Activated CD8-positive, alpha-beta T cell treated with anti-CD3 and anti-CD28 coated beads for 36 hours (primary cell): Measurements from ENCODE around the gene CIZ1. TPM values are rescaled to one million over a fixed set of nuclear protein-coding genes. Genes with fewer than 3 reads are reported as not detected.

Source experiments
- ATAC-seq: fragments of 200-7000 bp; cut with Tn5 transposase; one replicate; pipeline ENCODE4 v1.10.0; 2021; ENCODE audit warnings: mild to moderate bottlenecking, moderate library complexity
- CTCF ChIA-PET: fragments of 350-600 bp; sonication (Branson Sonifier 250); formaldehyde crosslinking; loops from one replicate; lab custom pipeline; 2021; ENCODE audit warnings: antibody characterized with exemption; lab: Charles Lee
- POLR2A ChIA-PET: fragments of 350-600 bp; sonication (Branson Sonifier 250); formaldehyde crosslinking; loops from one replicate; lab custom pipeline; 2021; ENCODE audit warnings: antibody characterized with exemption; lab: Charles Lee
- DNase-seq: peaks from one replicate; pipeline ENCODE4 v3.0.0-alpha.2; 2020
- H3K27ac Mint-ChIP-seq: one replicate; pipeline ENCODE4 v1.8.0; 2021; ENCODE audit warnings: mild to moderate bottlenecking, mixed read lengths
- H3K27me3 Mint-ChIP-seq: one replicate; pipeline ENCODE4 v1.8.0; 2021; ENCODE audit warnings: mixed read lengths
- H3K36me3 Mint-ChIP-seq: one replicate; pipeline ENCODE4 v1.8.0; 2021; ENCODE audit warnings: low read depth, mixed read lengths
- H3K4me1 Mint-ChIP-seq: one replicate; pipeline ENCODE4 v1.8.0; 2021; ENCODE audit warnings: low read depth, mixed read lengths
- H3K4me3 Mint-ChIP-seq: one replicate; pipeline ENCODE4 v1.8.0; 2021; ENCODE audit warnings: mild to moderate bottlenecking, moderate library complexity, mixed read lengths
- H3K9me3 Mint-ChIP-seq: one replicate; pipeline ENCODE4 v1.8.0; 2021; ENCODE audit warnings: mixed read lengths
- intact Hi-C: fragments of 100-400 bp; cut with micrococcal nuclease; formaldehyde crosslinking; loops from one replicate; pipeline ENCODE4 v1.10.0; 2022
- total RNA-seq, 2 experiments: library from RNA; stranded (reverse); gene quantifications; one replicate each; pipeline ENCODE4 v1.2.3, GENCODE V29; 2021
- TF ChIP-seq, protein P1 (sequence below): fragments of 200-600 bp; IDR thresholded peaks from one replicate; pipeline ENCODE4 v1.8.0; 2022; ENCODE audit warnings: antibody characterized with exemption, mild to moderate bottlenecking

The CIZ1 gene
- total RNA-seq, 2 experiments from 2014 or later = 75.7 to 77.1 TPM

DNA sequence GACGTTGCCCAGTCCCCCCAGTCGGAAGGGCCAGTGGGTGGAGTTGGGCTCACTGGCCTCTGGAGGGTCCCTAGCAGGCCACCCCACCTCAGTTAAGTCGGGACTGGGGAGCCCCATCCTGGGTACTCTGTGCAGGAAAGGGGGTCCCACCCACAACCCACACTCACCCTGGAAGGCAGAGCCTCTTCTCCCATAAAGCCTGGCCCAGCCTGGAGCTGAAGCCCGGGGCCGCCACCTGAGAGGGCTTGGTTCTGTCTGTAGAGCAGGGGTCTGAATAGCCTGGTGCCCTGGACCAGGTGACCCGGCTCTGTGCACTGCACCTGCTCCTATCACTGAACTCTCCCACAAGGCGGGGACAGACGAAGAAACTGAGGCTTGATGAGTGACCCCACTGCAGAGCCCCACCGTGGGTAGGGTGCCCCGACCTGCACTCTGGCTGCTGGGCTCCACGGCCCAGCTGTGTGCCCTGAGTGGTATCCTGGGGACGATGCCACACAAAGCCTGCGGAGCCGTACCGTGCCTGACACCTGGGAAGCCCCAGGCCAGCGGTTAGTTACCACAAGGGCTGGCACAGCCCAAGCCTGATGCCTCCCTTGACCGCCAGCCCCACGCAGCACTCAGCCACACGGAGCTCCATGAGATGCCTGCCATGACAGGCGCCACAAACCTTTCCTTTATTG, 71.2 kb downstream of the CIZ1 start:
- POLR2A ChIA-PET = interaction anchor here (0.6 kb wide), 1 partner anchor 111 kb away, joined by 3 read pairs; no protein-coding TSS in a partner anchor
- no peaks in the 10 kb centered on the region for H3K9me3 Mint-ChIP-seq

DNA sequence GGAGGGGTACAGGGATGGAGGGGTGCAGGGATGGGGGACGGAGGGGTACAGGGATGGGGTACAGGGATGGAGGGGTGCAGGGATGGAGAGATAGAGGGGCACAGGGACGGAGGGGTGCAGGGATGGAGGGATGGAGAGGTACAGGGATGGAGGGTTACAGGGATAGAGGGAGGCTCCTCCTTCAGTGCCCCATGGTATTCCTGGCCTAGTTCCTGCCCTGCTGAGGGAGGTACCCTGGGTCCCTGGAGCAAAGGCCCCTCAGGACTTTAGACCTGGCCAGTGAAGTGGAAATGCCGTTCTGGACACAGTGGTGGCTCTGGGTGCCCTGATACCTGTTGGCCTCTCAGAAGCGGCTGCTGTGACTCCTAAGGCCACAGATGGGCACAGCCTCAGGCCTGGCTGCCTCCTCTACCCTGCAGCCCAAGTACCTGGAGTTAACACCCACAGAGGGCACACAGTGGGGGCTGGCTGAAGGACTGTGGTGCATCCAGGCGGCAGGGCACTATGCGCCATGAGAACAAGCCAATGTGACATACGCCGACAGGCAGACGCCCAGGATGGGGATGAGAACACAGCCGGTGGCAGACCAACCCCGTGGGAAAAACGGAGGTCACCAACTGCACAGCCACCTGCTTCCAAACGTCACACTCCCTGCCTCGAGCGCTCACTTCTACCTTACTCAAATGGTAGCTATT, 72.3 kb downstream of the CIZ1 start:
- no peak for ATAC-seq
- H3K36me3 Mint-ChIP-seq = peaks cover 9% of the 10 kb centered on the region
- no peaks in the 10 kb centered on the region for H3K9me3 Mint-ChIP-seq
- CTCF ChIA-PET = interaction anchor here (0.9 to 1.6 kb wide), 4 partner anchors 9 to 249 kb away, joined by 3 to 6 read pairs (median 3); no protein-coding TSS in a partner anchor
- H3K4me1 Mint-ChIP-seq = peaks cover 10% of the 10 kb centered on the region
- H3K27ac Mint-ChIP-seq = no peak overlapping the region
- H3K4me3 Mint-ChIP-seq = no peak overlapping the region
- no peaks in the 10 kb centered on the region for H3K27me3 Mint-ChIP-seq
- POLR2A ChIA-PET = no interaction called here
- TF ChIP-seq, protein P1, sequence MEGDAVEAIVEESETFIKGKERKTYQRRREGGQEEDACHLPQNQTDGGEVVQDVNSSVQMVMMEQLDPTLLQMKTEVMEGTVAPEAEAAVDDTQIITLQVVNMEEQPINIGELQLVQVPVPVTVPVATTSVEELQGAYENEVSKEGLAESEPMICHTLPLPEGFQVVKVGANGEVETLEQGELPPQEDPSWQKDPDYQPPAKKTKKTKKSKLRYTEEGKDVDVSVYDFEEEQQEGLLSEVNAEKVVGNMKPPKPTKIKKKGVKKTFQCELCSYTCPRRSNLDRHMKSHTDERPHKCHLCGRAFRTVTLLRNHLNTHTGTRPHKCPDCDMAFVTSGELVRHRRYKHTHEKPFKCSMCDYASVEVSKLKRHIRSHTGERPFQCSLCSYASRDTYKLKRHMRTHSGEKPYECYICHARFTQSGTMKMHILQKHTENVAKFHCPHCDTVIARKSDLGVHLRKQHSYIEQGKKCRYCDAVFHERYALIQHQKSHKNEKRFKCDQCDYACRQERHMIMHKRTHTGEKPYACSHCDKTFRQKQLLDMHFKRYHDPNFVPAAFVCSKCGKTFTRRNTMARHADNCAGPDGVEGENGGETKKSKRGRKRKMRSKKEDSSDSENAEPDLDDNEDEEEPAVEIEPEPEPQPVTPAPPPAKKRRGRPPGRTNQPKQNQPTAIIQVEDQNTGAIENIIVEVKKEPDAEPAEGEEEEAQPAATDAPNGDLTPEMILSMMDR = no peak
- no peak for DNase-seq
- intact Hi-C loops = no loop called here

More for the DNA sequence above, 71.2 kb downstream of the CIZ1 start:
- Mint-ChIP-seq H3K36me3 (peaks cover 9% of the 10 kb centered on the region), H3K4me3 (no peak overlapping the region), H3K27ac (no peak overlapping the region), H3K27me3 (no peaks in the 10 kb centered on the region), H3K4me1 (peaks cover 17% of the 10 kb centered on the region)
- CTCF ChIA-PET = interaction anchor here (0.9 to 1.6 kb wide), 4 partner anchors 8 to 250 kb away, joined by 3 to 6 read pairs (median 3); no protein-coding TSS in a partner anchor
- DNase-seq = no peak
- intact Hi-C loops = no loop called here
- TF ChIP-seq, protein P1 = no peak
- ATAC-seq = no peak

DNA sequence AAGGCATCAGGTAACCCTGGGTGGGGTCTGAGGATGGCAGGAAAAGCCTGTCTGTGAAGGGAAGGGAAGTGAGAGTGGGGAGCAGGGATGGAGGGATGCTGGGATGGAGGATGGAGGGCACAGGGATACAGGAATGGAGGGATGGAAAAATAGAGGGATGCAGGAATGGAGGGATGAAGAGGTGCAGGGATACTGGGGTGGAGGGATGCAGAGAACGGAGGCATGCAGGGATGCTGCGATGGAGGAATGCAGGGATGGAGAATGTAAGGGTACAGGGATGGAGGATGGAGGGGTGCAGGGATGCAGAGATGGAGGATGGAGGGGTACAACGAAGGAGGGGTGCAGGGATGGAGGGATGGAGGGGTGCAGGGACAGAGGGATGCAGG, 72.9 kb downstream of the CIZ1 start:
- no peak for ATAC-seq
- no peak overlapping the region for H3K27ac Mint-ChIP-seq

DNA sequence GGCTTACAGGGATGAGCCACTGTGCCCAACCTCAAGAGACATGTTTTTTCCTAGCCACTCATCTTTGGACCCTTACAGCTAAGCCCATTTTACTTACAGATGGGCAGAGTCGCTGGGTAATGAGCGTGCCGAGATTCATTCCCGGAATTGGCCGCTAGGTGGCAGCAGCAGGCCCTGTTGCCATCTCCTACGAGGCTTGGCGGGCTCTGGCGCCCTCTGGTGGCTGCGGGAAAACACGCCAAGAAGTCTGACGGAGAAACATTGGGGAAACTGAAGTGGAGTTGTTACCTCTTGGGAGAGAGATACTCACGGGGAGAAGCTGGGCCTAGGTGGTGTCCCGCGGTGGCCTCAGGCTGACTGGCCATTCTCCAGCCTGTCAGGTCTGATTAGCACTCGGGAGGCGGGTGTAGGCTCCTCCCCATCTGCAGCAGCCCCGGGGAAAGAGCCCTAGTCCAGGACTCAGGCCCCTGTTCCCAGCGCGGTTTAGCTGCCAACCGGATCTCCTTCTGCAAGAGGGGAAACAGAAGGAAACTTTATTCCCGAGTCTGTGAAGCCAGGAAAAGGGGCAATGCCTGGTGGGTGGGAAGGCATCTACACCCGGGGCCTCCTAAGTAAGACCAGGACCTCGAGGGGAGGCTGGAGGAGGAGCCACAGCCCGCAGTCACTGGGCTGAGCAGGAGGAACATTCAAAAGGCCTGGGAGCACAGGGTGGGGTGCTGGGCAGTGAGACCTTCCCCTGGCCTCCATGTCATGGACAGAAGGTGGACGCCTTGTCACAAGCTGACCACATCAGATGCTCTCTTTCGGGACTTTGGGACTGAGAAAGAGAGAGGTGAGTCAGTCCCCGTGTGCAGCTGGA, 73.5 kb downstream of the CIZ1 start:
- no peak overlapping the region for H3K27ac Mint-ChIP-seq
- no peaks in the 10 kb centered on the region for H3K9me3 Mint-ChIP-seq
- intact Hi-C loops = no loop called here
- ChIA-PET CTCF (interaction anchor here (0.6 to 3.3 kb wide), 63 partner anchors 8 to 559 kb away, joined by 3 to 94 read pairs (median 4); partner anchors contain the start of genes BBLN, NAIF1, PTGES2 and SLC25A25), POLR2A (interaction anchor here (0.6 to 1.2 kb wide), 5 partner anchors 13 to 248 kb away, joined by 3 to 5 read pairs (median 3); no protein-coding TSS in a partner anchor)
- peaks cover 10% of the 10 kb centered on the region for H3K4me1 Mint-ChIP-seq
- TF ChIP-seq, protein P1 = peak; percentile 100
- no peak overlapping the region for H3K4me3 Mint-ChIP-seq
- DNase-seq (peak; percentile 98), ATAC-seq (peak; percentile 91)
- H3K36me3 Mint-ChIP-seq = peaks cover 14% of the 10 kb centered on the region
- no peaks in the 10 kb centered on the region for H3K27me3 Mint-ChIP-seq

More for the DNA sequence above, 72.9 kb downstream of the CIZ1 start:
- ChIA-PET POLR2A (no interaction called here), CTCF (interaction anchor here (0.6 to 3.3 kb wide), 31 partner anchors 9 to 387 kb away, joined by 3 to 94 read pairs (median 6); partner anchors contain the start of genes BBLN and PTGES2)
- intact Hi-C loops = no loop called here
- no peak for DNase-seq
- Mint-ChIP-seq H3K4me3 (no peak overlapping the region), H3K36me3 (peaks cover 12% of the 10 kb centered on the region), H3K9me3 (no peaks in the 10 kb centered on the region), H3K4me1 (peaks cover 10% of the 10 kb centered on the region), H3K27me3 (no peaks in the 10 kb centered on the region)
- TF ChIP-seq, protein P1 = no peak
